K562 (cell line): ENCODE measurements around the gene NR2F2. TPM values are rescaled to one million over a fixed set of nuclear protein-coding genes. Genes with fewer than 3 reads are reported as not detected.

ENCODE experiments used
- CC2D1A ChIP-seq: fragments of 450-650 bp; IDR thresholded peaks from 2 replicates; pipeline ENCODE4 v1.6.1; 2017; ENCODE audit warnings: mild to moderate bottlenecking
- CCAR2 ChIP-seq: fragments of 200-400 bp; formaldehyde crosslinking; IDR thresholded peaks from 2 replicates; pipeline ENCODE4 v1.6.1; 2017; ENCODE audit warnings: mild to moderate bottlenecking, low read depth, low read length
- CHCHD3 ChIP-seq: fragments of 250-450 bp; sonication (Bioruptor Pico); IDR thresholded peaks from 2 replicates; pipeline ENCODE4 v2.1.2; 2022; ENCODE audit warnings: mild to moderate bottlenecking
- E2F3 ChIP-seq: fragments of 250-450 bp; sonication (Bioruptor Pico); IDR thresholded peaks from 2 replicates; pipeline ENCODE4 v1.4.0; 2020; ENCODE audit warnings: mild to moderate bottlenecking
- FIP1L1 ChIP-seq: fragments of 200-400 bp; formaldehyde crosslinking; IDR thresholded peaks from 2 replicates; pipeline ENCODE4 v1.6.1; 2018; ENCODE audit warnings: mild to moderate bottlenecking, low read depth, low read length; ENCODE audit not compliant: poor library complexity, severe bottlenecking
- FOS ChIP-seq: IDR thresholded peaks from 3 replicates; pipeline ENCODE4 v1.6.1; 2011; ENCODE audit not compliant: insufficient read length; ENCODE audit errors: extremely low read depth
- FOXP1 ChIP-seq: sonication (generic); formaldehyde crosslinking; IDR thresholded peaks from 2 replicates; pipeline ENCODE4 v1.8.0; 2022; ENCODE audit warnings: mild to moderate bottlenecking, missing genetic modification reagents
- HMBOX1 ChIP-seq: sonication (generic); IDR thresholded peaks from 2 replicates; pipeline ENCODE4 v1.6.1; 2016
- HNRNPLL ChIP-seq: fragments of 200-400 bp; formaldehyde crosslinking; IDR thresholded peaks from 2 replicates; pipeline ENCODE4 v1.6.1; 2017; ENCODE audit warnings: low read length, low read depth, mild to moderate bottlenecking; ENCODE audit not compliant: poor library complexity, severe bottlenecking
- IFI16 ChIP-seq: fragments of 250-450 bp; sonication (Bioruptor Pico); IDR thresholded peaks from 2 replicates; pipeline ENCODE4 v2.1.2; 2022; ENCODE audit warnings: mild to moderate bottlenecking, inconsistent platforms
- LCOR ChIP-seq: sonication (generic); formaldehyde crosslinking; IDR thresholded peaks from 2 replicates; pipeline ENCODE4 v1.8.0; 2022; ENCODE audit warnings: mild to moderate bottlenecking, missing genetic modification reagents
- MCM7 ChIP-seq, 2 experiments: fragments of 450-650 bp; IDR thresholded peaks; 2 replicates each; pipeline ENCODE4 v1.6.1; 2016 to 2018
- MEF2D ChIP-seq: conservative IDR thresholded peaks from 2 replicates; pipeline ENCODE4 v1.6.1; 2016; ENCODE audit warnings: low read depth, missing genetic modification characterization, missing compliant biosample characterization
- NCOA2 ChIP-seq, 2 experiments: fragments of 450-650 bp; IDR thresholded peaks; 2 replicates each; pipeline ENCODE4 v1.6.1; 2018; ENCODE audit warnings: mild to moderate bottlenecking in 2 of 2, moderate library complexity in 1 of 2; ENCODE audit not compliant: partially characterized antibody in 2 of 2
- POLR2A ChIP-seq: fragments of 450-650 bp; conservative IDR thresholded peaks from 2 replicates; pipeline ENCODE4 v1.6.1; 2016
- PPARD ChIP-seq: fragments of 250-450 bp; sonication (Bioruptor Pico); IDR thresholded peaks from 2 replicates; pipeline ENCODE4 v1.8.0; 2022; ENCODE audit warnings: inconsistent platforms, mild to moderate bottlenecking, moderate library complexity
- RUNX1 ChIP-seq: sonication (generic); IDR thresholded peaks from 2 replicates; pipeline ENCODE4 v1.6.1; 2016; ENCODE audit warnings: antibody characterized with exemption, low read depth
- TBP ChIP-seq: optimal IDR thresholded peaks from 2 replicates; pipeline ENCODE3; 2011; ENCODE audit warnings: low read depth, low read length, improper control_type of control experiment
- TCF7 ChIP-seq: sonication (generic); IDR thresholded peaks from 2 replicates; pipeline ENCODE4 v1.6.1; 2016; ENCODE audit warnings: antibody characterized with exemption, borderline replicate concordance
- TFE3 ChIP-seq: fragments of 450-650 bp; formaldehyde crosslinking; IDR thresholded peaks from 2 replicates; pipeline ENCODE4 v1.4.0; 2020; ENCODE audit warnings: mild to moderate bottlenecking, mixed read lengths
- ZNF133 ChIP-seq: fragments of 250-450 bp; sonication (Bioruptor Pico); IDR thresholded peaks from 2 replicates; pipeline ENCODE4 v1.4.0; 2020; ENCODE audit warnings: mild to moderate bottlenecking
- ZNF253 ChIP-seq: fragments of 250-450 bp; sonication (Bioruptor Pico); conservative IDR thresholded peaks from 2 replicates; pipeline ENCODE4 v1.6.1; 2021; ENCODE audit warnings: mild to moderate bottlenecking
- ZNF644 ChIP-seq: fragments of 200-800 bp; sonication (Bioruptor generic); IDR thresholded peaks from 2 replicates; pipeline ENCODE4 v1.6.1; 2016; ENCODE audit warnings: low read depth, missing genetic modification characterization, missing compliant biosample characterization
- polyA plus RNA-seq, 8 experiments: library from polyadenylated mRNA; depleted of rRNA in 4 of 8; stranded (reverse) in 5 of 8; unstranded in 3 of 8; fragments of >200 nt; fragmentation: Nextera tagmentation in 2 of 8; fragmentation: Illumina TruSeq in 1 of 8; extraction: Ambion mirVana in 2 of 8; extraction: Trizol in 1 of 8; gene quantifications; 2 replicates each; pipeline versions ENCODE4 v1.2.1 to v1.2.3, GENCODE V29; 2011 to 2014; ENCODE audit warnings: inconsistent platforms in 1 of 8, missing spikeins in 1 of 8
- total RNA-seq, 7 experiments: library from RNA; depleted of rRNA in 6 of 7; stranded (reverse); fragments of >200 nt in 6 of 7; fragmentation: Illumina TruSeq in 2 of 7; extraction: Trizol in 2 of 7; gene quantifications; 2 replicates each; pipeline versions ENCODE4 v1.2.1 to v1.2.3, GENCODE V29; 2011 to 2021; ENCODE audit warnings: low replicate concordance in 1 of 7
- TF ChIP-seq, protein P1 (sequence below): fragments of 250-450 bp; sonication (Bioruptor Pico); IDR thresholded peaks from 2 replicates; pipeline ENCODE4 v1.5.0; 2020; ENCODE audit warnings: mild to moderate bottlenecking
- TF ChIP-seq, protein P2 (sequence below): fragments of 450-650 bp; conservative IDR thresholded peaks from 2 replicates; pipeline ENCODE4 v1.6.1; 2016; ENCODE audit warnings: missing genetic modification characterization, low read depth, mild to moderate bottlenecking, control low read depth, missing compliant biosample characterization

The NR2F2 gene
- total and polyA plus RNA-seq, 9 of the 15 experiments (the other 6 are each of a cell fraction or from before 2014, with no cell fraction given) = 6.0 to 51.8 (median 11.1) TPM

DNA sequence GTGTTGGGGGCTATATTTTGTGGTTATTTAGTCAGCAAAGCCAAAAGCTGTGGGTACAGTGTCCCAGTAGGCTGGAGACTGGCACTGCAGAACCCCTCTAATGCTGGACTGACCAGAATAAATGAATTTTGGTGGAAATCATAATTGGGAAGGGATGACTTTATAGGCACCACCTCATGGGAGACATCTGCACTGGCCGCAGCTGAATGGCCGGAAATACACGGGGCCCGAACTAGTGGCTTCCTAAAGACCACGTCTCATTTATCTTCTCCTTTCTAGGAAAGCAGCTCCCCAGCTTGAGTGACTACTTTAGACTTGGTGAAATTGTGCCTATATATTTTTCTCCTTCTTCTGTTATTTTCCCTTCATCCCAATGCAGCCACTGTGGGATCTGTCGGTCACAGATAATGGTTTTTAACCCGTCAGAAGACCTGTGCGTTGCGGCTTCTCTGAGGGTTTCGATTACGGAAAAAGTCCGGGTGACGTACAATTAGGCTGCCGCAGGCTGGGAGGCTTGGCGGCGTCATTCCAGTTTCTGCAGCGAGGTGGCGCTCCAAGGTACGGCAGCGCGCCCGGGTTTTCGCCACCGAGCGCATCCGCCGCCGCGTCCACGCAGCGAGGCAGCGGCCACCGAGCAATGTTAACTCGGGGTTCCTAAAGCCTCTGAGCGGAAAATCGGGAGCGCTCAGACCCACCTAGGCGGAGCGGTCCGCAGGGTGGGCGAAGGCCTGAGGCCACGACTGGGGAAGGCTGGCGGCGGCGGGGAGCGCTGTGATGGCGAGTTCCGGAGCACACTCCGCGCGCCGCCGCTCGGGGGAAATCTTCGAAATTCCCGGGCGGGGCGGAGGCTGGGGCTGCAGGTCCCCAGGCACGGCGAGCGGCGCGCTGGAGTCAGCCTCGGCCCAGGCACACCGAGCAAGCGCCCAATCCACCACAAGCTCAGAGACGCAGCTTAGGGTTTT lies 26.3 kb downstream of the NR2F2 start (continued):
- TF ChIP-seq HNRNPLL = peak; percentile 70
- no peak for TF ChIP-seq MEF2D (tag)
- no peak for TF ChIP-seq MCM7 (IDR thresholded peaks at IDR 0.05)
- no peak for TF ChIP-seq ZNF644 (tag)
- no peak for TF ChIP-seq CC2D1A
- no peak for TF ChIP-seq NCOA2 (IDR thresholded peaks at IDR 0.05; ENCODE audit: partially characterized antibody in 2 of 2)
- no peak for TF ChIP-seq TCF7
- TF ChIP-seq FIP1L1 = no peak
- TF ChIP-seq E2F3 = 0 out of 2 replicates have a peak, but pooled peaks have one; percentile 20
- TF ChIP-seq TBP = peak; percentile 33
- no peak for TF ChIP-seq PPARD (CRISPR knock-in tag)
- no peak for TF ChIP-seq RUNX1
- no peak for TF ChIP-seq ZNF133 (CRISPR knock-in tag)
- TF ChIP-seq HMBOX1 = no peak
- no peak for TF ChIP-seq TFE3 (CRISPR knock-in tag)
- TF ChIP-seq FOXP1 (CRISPR knock-in tag) = peak; percentile 84; the same call in 1 of the 2 replicates
- no peak for TF ChIP-seq IFI16 (CRISPR knock-in tag)
- TF ChIP-seq CCAR2 = no peak
- TF ChIP-seq, protein P1, sequence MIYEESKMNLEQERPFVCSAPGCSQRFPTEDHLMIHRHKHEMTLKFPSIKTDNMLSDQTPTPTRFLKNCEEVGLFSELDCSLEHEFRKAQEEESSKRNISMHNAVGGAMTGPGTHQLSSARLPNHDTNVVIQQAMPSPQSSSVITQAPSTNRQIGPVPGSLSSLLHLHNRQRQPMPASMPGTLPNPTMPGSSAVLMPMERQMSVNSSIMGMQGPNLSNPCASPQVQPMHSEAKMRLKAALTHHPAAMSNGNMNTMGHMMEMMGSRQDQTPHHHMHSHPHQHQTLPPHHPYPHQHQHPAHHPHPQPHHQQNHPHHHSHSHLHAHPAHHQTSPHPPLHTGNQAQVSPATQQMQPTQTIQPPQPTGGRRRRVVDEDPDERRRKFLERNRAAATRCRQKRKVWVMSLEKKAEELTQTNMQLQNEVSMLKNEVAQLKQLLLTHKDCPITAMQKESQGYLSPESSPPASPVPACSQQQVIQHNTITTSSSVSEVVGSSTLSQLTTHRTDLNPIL (CRISPR knock-in tag) = no peak
- TF ChIP-seq CHCHD3 (CRISPR knock-in tag) = no peak
- TF ChIP-seq ZNF253 = no peak
- no peak for TF ChIP-seq FOS
- TF ChIP-seq LCOR (CRISPR knock-in tag) = no peak
- TF ChIP-seq, protein P2, sequence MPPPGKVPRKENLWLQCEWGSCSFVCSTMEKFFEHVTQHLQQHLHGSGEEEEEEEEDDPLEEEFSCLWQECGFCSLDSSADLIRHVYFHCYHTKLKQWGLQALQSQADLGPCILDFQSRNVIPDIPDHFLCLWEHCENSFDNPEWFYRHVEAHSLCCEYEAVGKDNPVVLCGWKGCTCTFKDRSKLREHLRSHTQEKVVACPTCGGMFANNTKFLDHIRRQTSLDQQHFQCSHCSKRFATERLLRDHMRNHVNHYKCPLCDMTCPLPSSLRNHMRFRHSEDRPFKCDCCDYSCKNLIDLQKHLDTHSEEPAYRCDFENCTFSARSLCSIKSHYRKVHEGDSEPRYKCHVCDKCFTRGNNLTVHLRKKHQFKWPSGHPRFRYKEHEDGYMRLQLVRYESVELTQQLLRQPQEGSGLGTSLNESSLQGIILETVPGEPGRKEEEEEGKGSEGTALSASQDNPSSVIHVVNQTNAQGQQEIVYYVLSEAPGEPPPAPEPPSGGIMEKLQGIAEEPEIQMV = no peak
- TF ChIP-seq POLR2A = peak; percentile 78
